ENCODE results near the gene RPL11.

DNA sequence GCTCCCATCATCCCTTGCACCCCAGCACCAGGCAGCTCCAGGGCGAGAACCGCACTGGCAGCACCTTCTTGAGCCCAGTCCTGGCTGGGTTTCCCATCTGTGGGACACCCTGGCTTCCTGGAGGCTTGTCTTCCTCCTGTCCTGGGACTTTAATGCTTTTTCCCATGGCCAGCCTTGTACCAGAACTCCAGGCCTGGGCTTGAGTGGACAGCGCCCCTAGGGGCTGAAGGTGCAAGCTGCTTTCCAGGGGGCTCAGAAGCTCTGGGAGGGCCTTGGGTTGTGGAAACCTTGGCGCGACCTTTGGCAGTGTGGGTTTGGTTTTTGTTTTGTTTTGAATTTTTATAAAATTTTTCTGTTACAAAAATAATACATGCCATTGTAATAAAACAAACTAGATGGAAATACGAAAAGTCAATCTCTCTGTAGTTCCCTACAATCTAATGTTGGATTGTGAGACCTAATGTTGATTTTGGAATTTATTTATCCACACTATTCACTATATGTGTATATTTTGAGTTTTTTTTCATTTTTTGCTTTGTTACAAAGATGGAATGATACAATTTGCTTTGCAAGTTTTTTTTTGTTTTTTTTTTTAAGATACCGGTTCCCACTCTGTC lies 33.8 kb upstream of the RPL11 start:
- no peak for TF ChIP-seq POLR2A (IDR thresholded peaks at IDR 0.05)
- TF ChIP-seq, protein P1, sequence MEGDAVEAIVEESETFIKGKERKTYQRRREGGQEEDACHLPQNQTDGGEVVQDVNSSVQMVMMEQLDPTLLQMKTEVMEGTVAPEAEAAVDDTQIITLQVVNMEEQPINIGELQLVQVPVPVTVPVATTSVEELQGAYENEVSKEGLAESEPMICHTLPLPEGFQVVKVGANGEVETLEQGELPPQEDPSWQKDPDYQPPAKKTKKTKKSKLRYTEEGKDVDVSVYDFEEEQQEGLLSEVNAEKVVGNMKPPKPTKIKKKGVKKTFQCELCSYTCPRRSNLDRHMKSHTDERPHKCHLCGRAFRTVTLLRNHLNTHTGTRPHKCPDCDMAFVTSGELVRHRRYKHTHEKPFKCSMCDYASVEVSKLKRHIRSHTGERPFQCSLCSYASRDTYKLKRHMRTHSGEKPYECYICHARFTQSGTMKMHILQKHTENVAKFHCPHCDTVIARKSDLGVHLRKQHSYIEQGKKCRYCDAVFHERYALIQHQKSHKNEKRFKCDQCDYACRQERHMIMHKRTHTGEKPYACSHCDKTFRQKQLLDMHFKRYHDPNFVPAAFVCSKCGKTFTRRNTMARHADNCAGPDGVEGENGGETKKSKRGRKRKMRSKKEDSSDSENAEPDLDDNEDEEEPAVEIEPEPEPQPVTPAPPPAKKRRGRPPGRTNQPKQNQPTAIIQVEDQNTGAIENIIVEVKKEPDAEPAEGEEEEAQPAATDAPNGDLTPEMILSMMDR (IDR thresholded peaks at IDR 0.05) = peak; percentile 45 to 76 (median 57)

Data from body of pancreas (tissue), 4 donors.